NCI-H1930 (cell line): ENCODE data around the gene HSPH1.

Source experiments
- DNase-seq, 2 experiments: peaks; one replicate each; lab custom pipeline; 2025; lab: John Stamatoyannopoulos, UW

Gene HSPH1

GRCh38 chr13:31096654-31097302, 64.9 kb downstream of the HSPH1 start:
- DNase-seq, result no peak

GRCh38 chr13:31094331-31095015, 67.2 kb downstream of the HSPH1 start:
- no peak for DNase-seq

DNA sequence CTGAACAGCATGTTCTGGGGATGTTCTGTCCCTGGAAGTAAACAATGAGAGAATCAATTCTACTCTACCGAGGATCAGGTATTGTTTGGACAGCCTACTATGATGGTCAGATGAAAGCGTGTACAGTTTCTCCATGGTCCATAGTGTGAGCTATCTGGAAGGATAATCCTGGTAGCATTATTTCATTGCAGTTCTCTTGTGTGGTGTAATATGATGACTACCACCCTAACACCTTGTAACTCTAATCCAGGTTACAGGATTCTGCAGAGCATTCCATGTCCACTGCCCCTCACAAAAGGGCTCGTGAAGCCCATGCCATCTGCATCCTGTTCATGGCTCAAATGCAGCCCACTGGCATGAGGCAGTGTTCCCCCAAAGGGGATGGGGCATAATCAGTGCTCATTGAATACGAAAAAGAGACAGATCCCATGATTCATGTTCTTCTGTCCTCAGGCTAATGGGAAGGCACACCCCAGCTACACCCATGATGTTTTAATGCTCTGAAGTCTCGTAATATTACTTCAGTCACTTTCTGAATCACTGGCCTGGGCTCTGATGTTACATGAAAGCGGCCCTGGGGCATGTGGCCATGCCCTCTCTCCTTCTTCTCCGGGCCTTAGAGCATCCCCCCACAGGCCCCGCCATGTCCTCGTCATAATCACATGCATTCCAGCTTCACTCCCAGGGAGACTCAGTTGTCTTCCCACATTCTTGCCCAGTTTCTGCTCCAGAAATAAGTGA, 68.4 kb downstream of the HSPH1 start:
- no peak for DNase-seq

DNA sequence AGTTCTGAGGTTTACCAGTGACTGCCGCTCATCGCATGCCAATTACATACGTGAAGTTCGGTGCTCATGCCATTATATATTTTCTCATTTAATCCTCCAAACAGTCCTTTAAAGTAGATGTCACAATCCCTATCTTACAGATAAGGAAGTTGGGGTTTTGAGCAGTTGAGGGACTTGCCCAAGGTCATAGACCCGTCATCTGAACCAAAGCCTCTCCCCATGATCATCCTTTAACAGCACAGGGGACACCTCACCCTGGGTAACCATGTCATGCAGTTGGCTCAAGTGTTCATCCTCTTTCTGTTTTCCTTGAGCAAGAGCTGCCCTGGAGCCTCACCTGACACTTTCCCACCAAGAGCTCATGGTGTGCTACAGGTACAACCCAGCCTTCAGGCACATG, 69.1 kb downstream of the HSPH1 start:
- no peak for DNase-seq

DNA sequence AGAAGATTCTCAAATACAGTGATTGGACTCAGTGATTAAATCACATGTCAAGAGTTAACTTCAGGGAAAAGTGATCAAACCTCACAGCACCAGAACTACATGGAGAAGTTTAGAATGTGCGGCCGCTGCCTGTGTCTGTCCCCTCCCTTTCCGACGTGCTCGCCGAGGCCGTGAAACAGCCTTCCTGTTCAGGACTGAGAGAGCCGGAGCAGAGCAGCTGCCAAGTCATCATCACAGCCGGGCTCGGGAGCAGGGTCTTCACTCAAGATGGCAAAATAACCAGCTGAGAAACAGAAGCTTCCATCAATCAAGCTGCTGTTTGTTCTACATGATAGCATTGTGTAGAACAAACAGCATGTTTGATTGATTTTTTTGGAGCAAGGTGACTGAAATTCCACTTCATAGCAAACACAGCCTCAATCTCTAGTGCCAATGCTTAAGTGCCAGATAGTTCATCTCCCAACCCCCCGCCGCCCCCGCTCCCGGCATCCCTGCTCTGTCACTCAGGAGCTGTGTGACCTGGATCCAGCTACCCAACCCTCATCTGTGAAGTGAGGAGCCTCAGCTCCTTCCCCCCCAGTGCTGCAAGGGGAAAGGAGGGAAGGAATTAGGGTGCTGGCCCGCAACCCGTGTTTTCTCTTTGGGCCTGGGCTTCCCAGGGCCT, 70.6 kb downstream of the HSPH1 start:
- DNase-seq, result no peak

GRCh38 chr13:31090096-31090495, 71.6 kb downstream of the HSPH1 start:
- no peak for DNase-seq

GRCh38 chr13:31089649-31090048, 72.1 kb downstream of the HSPH1 start:
- no peak for DNase-seq

GRCh38 chr13:31088826-31089420, 72.8 kb downstream of the HSPH1 start:
- DNase-seq, result no peak
